Peyer's patch (tissue), 4 donors: ENCODE measurements around the gene FLNA.
"Not testable (repeated sequence)": the region's sequence is repeated elsewhere in the genome, so short reads cannot be mapped to it uniquely, and the experiment has no call there.

Experiments used
- POLR2A ChIP-seq, 2 donors: fragments of 450-650 bp; IDR thresholded peaks; one replicate each; pipeline ENCODE4 v1.5.1; 2017; ENCODE audit warnings: antibody characterized with exemption in 2 of 2, mild to moderate bottlenecking in 2 of 2, moderate library complexity in 2 of 2
- TF ChIP-seq, protein P1 (sequence below), 6 experiments: fragments of 450-650 bp in 4 of 6; fragments of 200-600 bp in 2 of 6; sonication (generic) in 1 of 6; IDR thresholded peaks; one replicate each; pipeline ENCODE4 v1.5.1; 2017 to 2019; ENCODE audit warnings: antibody characterized with exemption in 6 of 6, mild to moderate bottlenecking in 3 of 6, moderate library complexity in 1 of 6

- TF ChIP-seq, protein P1, sequence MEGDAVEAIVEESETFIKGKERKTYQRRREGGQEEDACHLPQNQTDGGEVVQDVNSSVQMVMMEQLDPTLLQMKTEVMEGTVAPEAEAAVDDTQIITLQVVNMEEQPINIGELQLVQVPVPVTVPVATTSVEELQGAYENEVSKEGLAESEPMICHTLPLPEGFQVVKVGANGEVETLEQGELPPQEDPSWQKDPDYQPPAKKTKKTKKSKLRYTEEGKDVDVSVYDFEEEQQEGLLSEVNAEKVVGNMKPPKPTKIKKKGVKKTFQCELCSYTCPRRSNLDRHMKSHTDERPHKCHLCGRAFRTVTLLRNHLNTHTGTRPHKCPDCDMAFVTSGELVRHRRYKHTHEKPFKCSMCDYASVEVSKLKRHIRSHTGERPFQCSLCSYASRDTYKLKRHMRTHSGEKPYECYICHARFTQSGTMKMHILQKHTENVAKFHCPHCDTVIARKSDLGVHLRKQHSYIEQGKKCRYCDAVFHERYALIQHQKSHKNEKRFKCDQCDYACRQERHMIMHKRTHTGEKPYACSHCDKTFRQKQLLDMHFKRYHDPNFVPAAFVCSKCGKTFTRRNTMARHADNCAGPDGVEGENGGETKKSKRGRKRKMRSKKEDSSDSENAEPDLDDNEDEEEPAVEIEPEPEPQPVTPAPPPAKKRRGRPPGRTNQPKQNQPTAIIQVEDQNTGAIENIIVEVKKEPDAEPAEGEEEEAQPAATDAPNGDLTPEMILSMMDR (IDR thresholded peaks at IDR 0.05), result not testable (repeated sequence)
- TF ChIP-seq POLR2A (IDR thresholded peaks at IDR 0.05), result not testable (repeated sequence)
Measured at GRCh38 chrX:154388094-154388493, 13.7 kb upstream of the FLNA start.
